ENCODE data around the gene ANTXR1. TPM values are rescaled to one million over a fixed set of nuclear protein-coding genes. Genes with fewer than 3 reads are reported as not detected.

The ANTXR1 gene
- total and polyA plus RNA-seq, 11 donors, result 5.8 to 75.2 (median 23.3) TPM

DNA sequence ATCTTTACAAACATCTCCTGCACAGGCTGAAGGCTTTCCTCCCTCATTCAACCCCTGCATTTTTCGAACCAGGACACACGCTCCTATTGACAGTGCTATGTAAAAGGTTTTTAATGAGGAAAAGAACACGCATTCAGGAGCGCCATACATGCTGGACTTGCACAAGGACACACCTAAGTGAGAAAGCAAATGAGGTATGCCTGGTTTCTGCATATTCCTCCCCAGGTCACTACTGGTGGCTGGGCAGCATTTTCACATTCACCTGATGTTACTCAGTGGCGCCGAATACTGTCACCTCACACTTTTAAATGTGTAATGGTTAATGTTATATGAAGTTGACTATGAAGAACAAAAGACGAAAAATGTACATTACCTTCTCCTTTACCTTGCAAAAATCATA is 150.6 kb downstream of the ANTXR1 start:
- H3K27me3 ChIP-seq, result no peaks in the 10 kb centered on the region
- H3K27ac ChIP-seq, result peak overlapping the region in 5 of 12 donors; percentile 6 to 63 (median 46)
- 87 to 98% (median 96%) methylated on average over 7 of the region's 7 CpGs for WGBS, 4 donors
- H3K9me3 ChIP-seq, result no peaks in the 10 kb centered on the region
- ATAC-seq (no peak), DNase-seq (no peak)
- TF ChIP-seq POLR2A (IDR thresholded peaks at IDR 0.05), result no peak
- TF ChIP-seq, protein P1, sequence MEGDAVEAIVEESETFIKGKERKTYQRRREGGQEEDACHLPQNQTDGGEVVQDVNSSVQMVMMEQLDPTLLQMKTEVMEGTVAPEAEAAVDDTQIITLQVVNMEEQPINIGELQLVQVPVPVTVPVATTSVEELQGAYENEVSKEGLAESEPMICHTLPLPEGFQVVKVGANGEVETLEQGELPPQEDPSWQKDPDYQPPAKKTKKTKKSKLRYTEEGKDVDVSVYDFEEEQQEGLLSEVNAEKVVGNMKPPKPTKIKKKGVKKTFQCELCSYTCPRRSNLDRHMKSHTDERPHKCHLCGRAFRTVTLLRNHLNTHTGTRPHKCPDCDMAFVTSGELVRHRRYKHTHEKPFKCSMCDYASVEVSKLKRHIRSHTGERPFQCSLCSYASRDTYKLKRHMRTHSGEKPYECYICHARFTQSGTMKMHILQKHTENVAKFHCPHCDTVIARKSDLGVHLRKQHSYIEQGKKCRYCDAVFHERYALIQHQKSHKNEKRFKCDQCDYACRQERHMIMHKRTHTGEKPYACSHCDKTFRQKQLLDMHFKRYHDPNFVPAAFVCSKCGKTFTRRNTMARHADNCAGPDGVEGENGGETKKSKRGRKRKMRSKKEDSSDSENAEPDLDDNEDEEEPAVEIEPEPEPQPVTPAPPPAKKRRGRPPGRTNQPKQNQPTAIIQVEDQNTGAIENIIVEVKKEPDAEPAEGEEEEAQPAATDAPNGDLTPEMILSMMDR (IDR thresholded peaks at IDR 0.05), result no peak
- H3K36me3 ChIP-seq, result peaks cover 0 to 8% (median 0%) of the 10 kb centered on the region in 9 donors
- intact Hi-C loops (cut with DNase I), result loop anchor here in 1 of 10 donors (10.0 kb wide), 1 partner anchor 149 kb away; the partner anchor contains the start of gene ANTXR1
- H3K4me1 ChIP-seq, result peaks cover 0 to 73% (median 41%) of the 10 kb centered on the region in 12 donors
- no peak overlapping the region for H3K4me3 ChIP-seq

DNA sequence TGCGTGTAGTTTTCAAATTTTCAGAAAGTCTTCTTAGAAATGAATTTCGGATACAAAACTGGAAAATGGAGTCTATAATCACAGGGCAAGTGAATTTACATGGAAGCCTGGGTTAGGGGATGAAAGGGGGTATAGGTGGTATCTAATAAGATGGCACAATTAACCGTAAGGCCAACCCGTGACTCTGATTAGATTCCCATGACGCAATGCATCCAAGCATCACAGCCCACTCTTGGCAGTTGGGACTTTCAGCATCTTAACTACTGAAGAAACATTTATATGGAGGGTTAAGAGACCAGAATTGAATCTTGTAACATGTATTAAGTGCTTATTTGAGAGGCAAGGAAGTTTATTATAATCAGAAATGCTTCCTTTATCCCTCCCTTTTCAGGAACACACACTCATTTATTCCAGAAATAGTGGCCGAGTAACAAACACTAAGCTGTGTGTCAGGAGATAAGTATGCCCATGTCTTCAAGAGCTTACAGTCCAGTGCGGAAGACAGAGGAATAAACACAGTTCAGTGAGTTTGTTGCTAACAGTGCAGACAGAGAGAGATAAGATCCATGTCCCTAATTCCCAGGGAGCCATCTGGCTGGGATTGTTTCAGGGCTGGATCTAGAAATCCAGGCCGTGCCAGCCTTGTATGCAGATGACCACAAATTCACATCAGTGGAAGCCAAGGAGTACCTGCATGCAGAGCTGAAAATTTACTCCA is 151.2 kb downstream of the ANTXR1 start:
- peaks cover 0 to 76% (median 41%) of the 10 kb centered on the region in 12 donors for H3K4me1 ChIP-seq
- H3K27me3 ChIP-seq, result no peaks in the 10 kb centered on the region
- TF ChIP-seq, protein P1 (IDR thresholded peaks at IDR 0.05), result no peak
- TF ChIP-seq POLR2A (IDR thresholded peaks at IDR 0.05), result no peak
- 66 to 68% (median 67%) methylated on average over 8 of the region's 8 CpGs for WGBS, 4 donors
- H3K36me3 ChIP-seq, result peaks cover 0 to 8% (median 0%) of the 10 kb centered on the region in 9 donors
- ATAC-seq (peak in 3 of 4 donors; percentile 44 to 59 (median 55)), DNase-seq (no peak)
- intact Hi-C loops (cut with DNase I), result loop anchor here in 1 of 10 donors (10.0 kb wide), 1 partner anchor 149 kb away; the partner anchor contains the start of gene ANTXR1
- no peak overlapping the region for H3K4me3 ChIP-seq
- H3K27ac ChIP-seq, result peak overlapping the region in 5 of 12 donors; percentile 4 to 63 (median 46)
- no peaks in the 10 kb centered on the region for H3K9me3 ChIP-seq

DNA sequence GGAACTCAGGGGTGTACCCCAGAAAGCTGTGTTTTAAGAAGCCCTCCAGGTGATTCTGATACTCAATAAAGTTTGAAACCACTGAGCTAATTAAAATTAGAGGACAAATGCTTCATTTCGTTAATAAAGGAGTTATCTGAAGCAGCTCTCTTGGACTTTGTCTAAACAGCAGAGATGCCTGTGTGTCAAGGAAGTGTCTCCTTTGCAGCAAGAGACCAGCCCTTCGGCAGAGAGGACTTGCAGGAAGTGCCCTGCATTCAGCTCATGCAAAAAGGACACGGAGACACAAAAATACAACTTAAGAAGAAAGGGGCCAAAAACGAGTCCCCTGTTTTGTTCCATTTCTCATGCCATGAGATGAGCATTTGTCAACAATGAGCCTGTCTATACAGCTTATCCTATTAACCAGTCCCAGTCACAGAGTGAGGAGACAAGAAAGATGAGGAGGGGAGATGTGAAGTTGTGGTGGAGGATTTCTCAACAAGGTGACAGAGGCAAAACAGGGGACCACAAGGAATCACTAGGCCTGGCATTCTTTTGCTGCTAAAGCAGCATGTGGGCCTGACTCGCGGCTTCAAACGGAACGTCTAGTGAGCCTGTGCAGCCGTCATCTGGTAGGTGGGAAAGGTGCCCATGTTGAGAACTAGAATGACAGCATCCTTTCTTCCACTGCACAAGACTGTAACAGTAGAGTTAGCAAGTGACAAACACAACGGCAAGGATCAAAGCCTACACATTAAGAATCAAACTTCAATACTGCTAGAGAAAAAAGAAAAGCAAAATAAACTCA is 152.3 kb downstream of the ANTXR1 start:
- ATAC-seq, result no peak
- WGBS, 4 donors, result 71 to 82% (median 75%) methylated on average over 10 of the region's 10 CpGs
- intact Hi-C loops (cut with DNase I), result loop anchor here in 1 of 10 donors (10.0 kb wide), 1 partner anchor 150 kb away; the partner anchor contains the start of gene ANTXR1

More for the DNA sequence above, 152.3 kb downstream of the ANTXR1 start:
- no peak overlapping the region for H3K4me3 ChIP-seq
- H3K27ac ChIP-seq, result peak overlapping the region in 3 of 12 donors; percentile 26 to 63 (median 46)
- H3K4me1 ChIP-seq, result peaks cover 0 to 75% (median 41%) of the 10 kb centered on the region in 12 donors
- H3K9me3 ChIP-seq, result no peaks in the 10 kb centered on the region
- DNase-seq, result no peak
- peaks cover 0 to 8% (median 0%) of the 10 kb centered on the region in 9 donors for H3K36me3 ChIP-seq
- H3K27me3 ChIP-seq, result no peaks in the 10 kb centered on the region
- TF ChIP-seq, protein P1 (IDR thresholded peaks at IDR 0.05), result no peak
- TF ChIP-seq POLR2A (IDR thresholded peaks at IDR 0.05), result no peak
